ENCODE measurements around the gene TOMM40.
A peak's percentile ranks its signal among the peaks of the same experiment; 100 is the strongest.

The TOMM40 gene

GRCh38 chr19:44939668-44940067, 48.6 kb downstream of the TOMM40 start:
- DNase-seq (no peak), ATAC-seq (replicated peaks) (no peak)
- Mint-ChIP-seq H3K36me3 (ENCODE audit: insufficient read depth) (peaks cover 3% of the 10 kb centered on the region), H3K4me3 (no peak overlapping the region), H3K9me3 (no peaks in the 10 kb centered on the region), H3K27ac (no peak overlapping the region), H3K4me1 (ENCODE audit: low read depth in 2 of 2) (peaks cover 0 to 4% of the 10 kb centered on the region in 2 donors), H3K27me3 (peaks cover 6 to 23% of the 10 kb centered on the region in 2 donors)

GRCh38 chr19:44942067-44942571, 51.1 kb downstream of the TOMM40 start, which contains the start of gene APOC4:
Gene APOC4, plus strand, starts transcription at chr19:44942237. Its CDS starts 41 bp downstream, at chr19:44942278.
- peaks cover 3% of the 10 kb centered on the region for H3K36me3 Mint-ChIP-seq (ENCODE audit: insufficient read depth)
- ATAC-seq (replicated peaks), result no peak
- peaks cover 6 to 23% of the 10 kb centered on the region in 2 donors for H3K27me3 Mint-ChIP-seq
- no peak within 1 kb of the TSS for H3K27ac Mint-ChIP-seq
- H3K4me1 Mint-ChIP-seq (ENCODE audit: low read depth in 2 of 2), result peaks cover 0 to 4% of the 10 kb centered on the region in 2 donors
- H3K4me3 Mint-ChIP-seq, result no peak within 1 kb of the TSS
- DNase-seq, result no peak
- H3K9me3 Mint-ChIP-seq, result no peaks in the 10 kb centered on the region

GRCh38 chr19:44943801-44944249, 52.8 kb downstream of the TOMM40 start:
- Mint-ChIP-seq H3K36me3 (ENCODE audit: insufficient read depth) (peaks cover 3% of the 10 kb centered on the region), H3K4me1 (ENCODE audit: low read depth in 2 of 2) (peaks cover 0 to 4% of the 10 kb centered on the region in 2 donors), H3K27ac (peak overlapping the region in 1 of 2 donors; percentile 59), H3K9me3 (no peaks in the 10 kb centered on the region), H3K27me3 (peaks cover 6 to 23% of the 10 kb centered on the region in 2 donors), H3K4me3 (no peak overlapping the region)
- ATAC-seq (replicated peaks) (no peak), DNase-seq (no peak)

GRCh38 chr19:44947041-44947581, 56.1 kb downstream of the TOMM40 start:
- no peak for DNase-seq
- ATAC-seq (replicated peaks), result no peak
- Mint-ChIP-seq H3K4me1 (ENCODE audit: low read depth in 2 of 2) (peaks cover 0 to 4% of the 10 kb centered on the region in 2 donors), H3K27me3 (peaks cover 4 to 20% of the 10 kb centered on the region in 2 donors), H3K9me3 (no peaks in the 10 kb centered on the region), H3K27ac (no peak overlapping the region), H3K36me3 (ENCODE audit: insufficient read depth) (peaks cover 3% of the 10 kb centered on the region), H3K4me3 (no peak overlapping the region)

- Mint-ChIP-seq H3K27ac (peak overlapping the region in 1 of 2 donors; percentile 11), H3K4me1 (ENCODE audit: low read depth in 2 of 2) (peaks cover 0 to 4% of the 10 kb centered on the region in 2 donors), H3K36me3 (ENCODE audit: insufficient read depth) (peaks cover 3% of the 10 kb centered on the region), H3K27me3 (peaks cover 0 to 13% of the 10 kb centered on the region in 2 donors), H3K4me3 (no peak overlapping the region), H3K9me3 (no peaks in the 10 kb centered on the region)
- ATAC-seq (replicated peaks) (no peak), DNase-seq (no peak)
These were observed 57.2 kb downstream of the TOMM40 start for GRCh38 chr19:44948237-44948636.

- H3K4me3 Mint-ChIP-seq, result no peak overlapping the region
- peaks cover 0 to 8% of the 10 kb centered on the region in 2 donors for H3K27me3 Mint-ChIP-seq
- ATAC-seq (replicated peaks) (no peak), DNase-seq (no peak)
- H3K36me3 Mint-ChIP-seq (ENCODE audit: insufficient read depth), result peaks cover 7% of the 10 kb centered on the region
- peaks cover 4 to 5% of the 10 kb centered on the region in 2 donors for H3K4me1 Mint-ChIP-seq (ENCODE audit: low read depth in 2 of 2)
- peak overlapping the region in 1 of 2 donors; percentile 11 for H3K27ac Mint-ChIP-seq
- no peaks in the 10 kb centered on the region for H3K9me3 Mint-ChIP-seq
These were observed 57.8 kb downstream of the TOMM40 start for GRCh38 chr19:44948763-44949374.

GRCh38 chr19:44949550-44949949, 58.5 kb downstream of the TOMM40 start:
- ATAC-seq (replicated peaks), result no peak
- DNase-seq, result no peak
- Mint-ChIP-seq H3K27me3 (peaks cover 0 to 2% of the 10 kb centered on the region in 2 donors), H3K27ac (no peak overlapping the region), H3K4me1 (ENCODE audit: low read depth in 2 of 2) (peaks cover 7 to 9% of the 10 kb centered on the region in 2 donors), H3K4me3 (no peak overlapping the region), H3K36me3 (ENCODE audit: insufficient read depth) (peaks cover 9% of the 10 kb centered on the region), H3K9me3 (no peaks in the 10 kb centered on the region)

GRCh38 chr19:44951179-44952159, 60.4 kb downstream of the TOMM40 start:
- Mint-ChIP-seq H3K4me1 (ENCODE audit: low read depth in 2 of 2) (peaks cover 19 to 20% of the 10 kb centered on the region in 2 donors), H3K27ac (peak overlapping the region in 1 of 2 donors; percentile 75), H3K4me3 (no peak overlapping the region), H3K27me3 (no peaks in the 10 kb centered on the region), H3K36me3 (ENCODE audit: insufficient read depth) (peaks cover 16% of the 10 kb centered on the region), H3K9me3 (no peaks in the 10 kb centered on the region)
- DNase-seq (peak; percentile 61 to 77 (median 67)), ATAC-seq (replicated peaks) (no peak)

Data from effector memory CD8-positive, alpha-beta T cell (primary cell).